NCI-H524 (cell line): ENCODE results near the gene CBLIF.
"Not testable (repeated sequence)": the region's sequence is repeated elsewhere in the genome, so short reads cannot be mapped to it uniquely, and the experiment has no call there.

Experiments used
- DNase-seq, 2 experiments: peaks; one replicate each; lab custom pipeline; 2025; lab: John Stamatoyannopoulos, UW

The CBLIF gene

GRCh38 chr11:59845399-59845798, at the start of gene CBLIF:
Gene CBLIF, minus strand, starts transcription at chr11:59845499. Its CDS starts 46 bp downstream, at chr11:59845453.
- no peak for DNase-seq

GRCh38 chr11:59894616-59895015, 49.3 kb upstream of the CBLIF start:
- DNase-seq, result no peak

DNA sequence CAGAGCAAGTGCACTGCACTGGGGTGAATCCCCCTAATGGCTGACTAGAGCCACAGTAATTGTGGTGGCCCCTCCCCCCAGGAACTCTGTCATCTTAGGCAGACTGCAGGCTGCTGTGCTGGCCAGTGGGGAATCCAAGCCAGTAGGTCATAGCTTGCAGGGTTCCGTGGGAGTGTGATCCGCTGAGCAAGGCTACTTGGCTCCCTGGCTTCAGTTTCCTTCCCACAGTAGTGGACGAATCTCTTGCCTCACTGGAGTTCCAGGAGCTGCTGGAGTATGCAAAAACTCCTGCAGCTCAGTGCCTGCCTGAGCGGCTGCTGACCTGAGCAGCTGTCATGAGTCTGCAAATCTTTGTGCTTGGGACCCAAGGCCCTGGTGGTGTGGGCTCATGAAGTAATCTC, 46.5 kb upstream of the CBLIF start:
- DNase-seq, result peak in 1 of 2 experiments; percentile 26

DNA sequence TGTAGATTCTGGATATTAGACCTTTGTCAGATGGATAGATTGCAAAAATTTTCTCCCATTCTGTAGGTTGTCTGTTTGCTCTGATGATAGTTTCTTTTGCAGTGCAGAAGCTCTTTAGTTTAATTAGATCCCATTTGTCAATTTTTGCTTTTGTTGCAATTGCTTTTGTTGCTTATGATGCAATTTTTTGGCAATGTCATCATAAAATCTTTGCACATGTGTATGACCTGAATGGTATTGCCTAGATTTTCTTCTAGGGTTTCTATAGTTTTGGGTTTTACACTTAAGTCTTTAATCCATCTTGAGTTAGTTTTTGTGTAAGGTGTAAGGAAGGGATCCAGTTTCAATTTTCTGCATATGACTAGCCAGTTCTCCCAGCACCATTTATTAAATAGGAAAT, 41.9 kb upstream of the CBLIF start:
- DNase-seq, result not testable (repeated sequence)

DNA sequence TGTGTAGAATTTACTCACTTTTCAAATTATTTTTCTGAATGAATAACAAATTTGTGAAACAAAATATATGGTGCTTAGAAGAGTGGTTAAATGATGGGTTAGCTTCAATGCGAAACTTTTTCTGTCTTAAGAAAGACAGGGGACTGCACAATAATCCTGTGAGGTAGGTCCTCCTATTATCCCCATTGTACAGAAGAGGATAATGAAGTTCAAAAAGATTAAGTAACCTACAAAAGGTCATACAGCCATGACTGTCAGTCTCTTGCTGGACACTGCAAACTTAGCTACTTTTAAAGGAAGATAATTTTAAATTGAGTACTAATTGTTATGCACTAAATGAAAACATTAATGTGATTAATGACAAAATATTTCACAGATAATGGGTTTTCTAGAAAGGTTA, 38.3 kb upstream of the CBLIF start:
- DNase-seq, result no peak

GRCh38 chr11:59879567-59879966, 34.3 kb upstream of the CBLIF start:
- DNase-seq, result no peak

GRCh38 chr11:59878575-59878974, 33.3 kb upstream of the CBLIF start, which contains the start of gene OOSP3:
Gene OOSP3, plus strand, starts transcription at chr11:59878782. Its CDS starts 27 bp downstream, at chr11:59878809.
- DNase-seq, result no peak

DNA sequence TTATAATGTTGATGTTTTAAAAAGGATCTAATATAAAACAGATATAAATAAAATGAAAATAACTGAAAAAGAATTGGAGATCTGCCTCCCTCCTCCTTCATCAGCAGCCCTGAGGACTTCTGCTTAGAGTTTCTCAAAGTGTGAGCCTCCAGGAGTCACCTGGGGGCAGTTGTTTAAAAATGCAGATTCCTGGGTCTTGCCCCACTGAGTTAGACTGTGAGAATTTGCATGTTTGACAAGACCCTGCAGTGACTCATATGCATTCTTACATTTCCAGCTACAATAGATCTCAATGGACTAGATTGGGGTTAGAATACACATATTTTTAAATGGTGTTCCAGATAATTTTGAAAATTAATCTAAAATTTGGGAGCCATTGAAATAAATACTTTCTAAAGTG, 32.5 kb upstream of the CBLIF start:
- no peak for DNase-seq

- DNase-seq, result no peak
Measured at GRCh38 chr11:59877325-59877724, 32.0 kb upstream of the CBLIF start.

DNA sequence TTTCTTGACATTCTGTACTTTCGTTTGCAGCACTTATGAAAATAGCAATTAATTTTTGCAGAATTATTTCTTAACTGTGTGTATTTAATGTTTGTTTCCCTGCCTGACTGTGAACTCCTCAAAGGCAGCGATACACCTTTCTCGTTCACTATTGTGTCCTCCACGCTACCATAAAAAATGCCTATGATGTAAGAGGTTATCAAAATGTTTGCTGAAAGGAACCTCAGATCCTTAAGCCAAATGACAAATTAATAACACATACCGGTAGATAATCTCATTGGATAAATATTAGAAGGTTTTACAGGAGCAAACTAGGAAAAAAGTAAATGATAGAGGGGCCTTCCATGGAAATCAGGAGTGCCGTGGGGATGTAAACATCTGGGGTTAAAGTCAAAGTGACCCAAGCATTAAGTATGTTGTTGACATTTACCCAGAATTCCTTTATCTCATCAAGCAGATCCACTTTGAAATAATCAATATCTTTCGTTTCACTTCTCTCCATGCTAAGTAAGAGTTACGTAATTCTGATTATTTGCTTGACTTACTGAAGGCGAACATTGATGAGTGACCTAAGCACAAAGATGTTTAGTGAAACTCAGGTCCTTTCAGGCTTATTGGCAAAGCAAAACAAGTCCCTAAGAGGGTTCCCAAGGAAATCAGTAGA, 30.7 kb upstream of the CBLIF start:
- DNase-seq, result no peak

DNA sequence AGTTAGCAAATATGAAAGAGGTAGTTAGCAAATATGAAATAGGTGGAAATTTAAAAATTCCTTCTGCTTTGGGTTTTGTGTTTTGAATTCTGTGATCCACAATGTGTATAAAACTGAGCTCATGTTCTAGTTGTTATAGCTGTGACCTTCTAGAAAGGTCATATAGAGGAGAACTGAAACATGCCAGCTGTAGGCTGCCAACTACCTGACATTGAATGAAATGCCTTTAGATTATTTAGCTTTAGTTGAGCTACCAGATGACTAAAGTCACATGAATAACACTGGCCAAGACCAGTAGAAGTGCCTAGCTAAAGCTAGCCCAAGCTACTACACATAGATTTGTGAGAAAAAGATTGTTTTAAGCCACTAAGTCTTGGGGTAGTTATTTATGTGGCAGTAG, 26.8 kb upstream of the CBLIF start:
- DNase-seq, result no peak

DNA sequence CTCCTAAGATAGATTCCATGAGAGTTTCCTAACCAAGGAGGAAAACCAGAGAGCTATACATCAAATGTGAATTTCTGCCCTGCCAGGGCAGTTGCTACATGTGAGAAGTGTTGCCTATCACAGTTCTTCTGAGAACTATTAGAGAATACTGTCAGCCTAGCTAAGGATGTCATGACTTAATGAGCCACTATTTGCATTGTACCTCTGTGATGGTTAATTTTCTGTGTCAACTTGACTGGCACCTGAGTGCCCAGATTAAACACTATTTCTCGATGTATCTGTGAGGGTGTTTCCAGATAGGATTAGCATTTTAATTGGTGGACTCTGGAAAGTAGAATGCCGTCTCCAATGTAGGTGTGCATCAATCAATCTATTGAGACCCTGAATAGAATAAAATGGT, 22.6 kb upstream of the CBLIF start:
- no peak for DNase-seq

DNA sequence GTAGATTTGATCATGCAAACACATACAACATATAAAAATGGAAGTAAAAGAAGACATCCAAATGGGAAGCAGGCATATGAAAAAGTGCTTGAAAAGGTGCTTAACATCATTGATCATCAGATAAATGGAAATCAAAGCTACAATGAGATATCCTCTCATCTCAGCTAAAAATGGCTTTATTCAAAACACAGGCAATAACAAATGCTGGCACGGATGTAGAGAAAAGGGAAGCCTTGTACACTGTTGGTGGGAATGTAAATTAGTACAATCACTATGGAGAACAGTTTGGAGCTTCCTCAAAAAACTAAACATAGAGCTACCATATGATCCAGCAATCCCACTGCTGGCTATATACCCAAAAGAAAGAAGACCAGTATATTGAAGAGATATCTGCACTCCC, 21.5 kb upstream of the CBLIF start:
- no peak for DNase-seq

DNA sequence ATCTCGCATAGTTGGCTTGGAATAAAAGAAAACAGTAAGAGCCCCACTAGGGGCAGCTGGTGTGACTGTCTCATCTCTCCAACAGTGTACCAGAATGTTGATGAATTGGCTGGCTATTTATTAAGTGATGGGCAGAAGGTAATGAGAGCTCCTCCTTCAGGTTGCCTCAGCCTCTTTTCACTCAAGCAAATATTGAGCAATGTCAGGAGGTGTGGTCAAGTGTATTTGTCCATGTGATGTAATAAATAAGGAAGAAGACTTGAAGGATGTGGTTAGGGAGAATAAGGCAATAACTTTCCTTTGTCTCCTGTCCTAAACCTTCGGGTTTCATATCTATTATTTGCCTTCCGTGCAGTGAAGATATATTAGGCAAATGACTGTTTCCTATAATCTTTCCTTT, 21.1 kb upstream of the CBLIF start, which contains the start of gene TCN1:
Gene TCN1 (minus strand): TSS at position 91 of the 400 bp plus-strand sequence. CDS start 17 bp downstream, at position 74.
- DNase-seq, result no peak

- no peak for DNase-seq
Measured at GRCh38 chr11:59865031-59865430, 19.7 kb upstream of the CBLIF start.

DNA sequence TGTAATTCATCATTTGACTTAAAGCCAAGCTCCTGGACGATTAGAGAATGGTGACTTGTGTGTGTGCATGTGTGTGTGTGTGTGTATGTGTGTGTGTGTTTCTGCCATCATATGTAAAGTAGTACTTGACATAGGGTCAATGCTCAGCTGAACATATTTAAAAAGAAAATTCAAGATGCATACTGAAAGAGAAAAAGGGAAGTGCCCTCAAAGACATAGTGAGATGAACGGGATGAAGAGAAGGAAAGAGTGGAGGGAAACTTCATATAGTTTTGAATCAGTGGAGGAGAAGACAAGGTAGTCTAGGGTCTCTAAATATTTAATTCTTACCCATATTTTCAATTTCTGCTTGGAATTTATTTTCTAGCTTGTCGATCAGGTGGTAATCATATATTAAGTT, 17.0 kb upstream of the CBLIF start:
- no peak for DNase-seq

GRCh38 chr11:59859673-59860072, 14.4 kb upstream of the CBLIF start:
- no peak for DNase-seq

DNA sequence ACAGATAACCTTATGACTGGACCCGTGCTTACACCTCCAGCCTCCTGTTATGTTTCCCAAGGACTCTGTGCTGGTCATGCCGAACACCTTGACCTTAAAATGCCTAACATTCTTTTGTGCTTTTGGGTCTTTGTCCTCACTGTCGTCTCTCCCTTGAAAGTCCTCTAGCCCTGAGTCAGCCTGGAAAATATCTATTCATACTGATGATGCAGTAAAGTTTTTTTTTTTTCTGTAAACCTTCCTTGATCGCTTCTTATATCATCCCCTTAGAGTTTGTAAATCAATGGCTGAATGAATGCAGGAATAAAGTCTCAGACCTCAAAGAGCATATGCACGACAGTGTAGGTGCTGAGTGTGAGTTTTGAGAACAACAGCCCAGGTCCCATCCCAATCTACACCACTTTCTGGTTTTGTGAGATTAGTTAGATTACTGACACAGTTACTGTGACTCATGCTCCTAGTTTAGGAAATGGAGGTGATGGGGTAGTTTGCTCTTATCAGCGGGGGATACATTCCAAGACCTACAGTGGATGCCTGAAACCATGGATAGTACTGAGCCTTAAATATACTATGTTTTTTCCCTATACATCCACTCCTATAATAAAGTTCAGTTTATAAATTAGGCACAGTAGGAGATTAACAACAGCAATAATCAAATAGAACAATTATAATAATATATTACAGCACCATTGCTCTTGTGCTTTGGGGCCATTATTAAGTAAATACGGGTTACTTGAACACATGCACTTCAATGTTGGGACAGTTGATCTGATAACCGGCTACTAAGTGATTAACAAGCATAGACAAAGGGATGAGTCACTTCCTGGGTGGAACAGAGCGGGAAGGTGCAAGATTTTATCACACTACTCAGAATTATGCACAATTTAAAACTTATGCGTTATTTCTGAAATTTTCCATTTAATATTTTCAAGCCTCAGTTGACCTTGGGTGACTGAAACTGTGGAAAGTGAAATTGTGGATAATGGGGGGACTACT, 12.4 kb upstream of the CBLIF start:
- DNase-seq, result no peak

DNA sequence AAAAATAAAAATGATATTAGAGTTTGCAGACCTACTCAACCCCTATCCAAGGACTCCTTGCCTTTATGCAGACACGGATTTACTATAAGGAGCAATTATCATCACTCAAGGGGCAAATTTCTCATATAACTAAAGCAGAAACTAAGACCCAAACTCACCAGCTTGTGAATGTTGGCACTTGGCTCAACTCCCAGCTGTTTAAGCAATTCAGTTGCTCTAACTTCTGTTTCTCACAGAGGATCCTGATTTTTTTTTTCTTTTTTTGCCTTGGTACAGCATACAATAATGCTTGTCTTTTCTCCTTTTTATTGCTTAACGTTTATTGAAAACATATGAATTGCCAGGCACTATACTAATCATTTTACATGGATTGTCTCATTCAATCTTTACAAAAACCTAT, 9.6 kb upstream of the CBLIF start:
- no peak for DNase-seq

DNA sequence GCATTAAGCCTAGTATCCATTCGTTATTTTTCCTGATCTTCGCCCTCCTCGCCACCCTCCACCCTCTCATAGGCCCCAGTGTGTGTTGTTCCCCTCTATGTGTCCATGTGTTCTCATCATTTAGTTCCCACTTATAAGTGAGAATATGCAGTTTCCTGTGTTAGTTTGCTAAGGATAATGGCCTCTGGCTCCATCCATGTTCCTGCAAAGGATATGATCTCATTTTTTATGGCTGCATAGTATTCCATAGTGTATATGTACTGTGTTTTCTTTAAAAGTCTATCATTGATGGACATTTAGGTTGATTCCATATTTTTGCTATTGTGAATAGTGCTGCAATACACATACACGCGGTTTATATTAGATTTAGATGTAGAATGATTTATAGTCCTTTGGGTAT, 6.1 kb upstream of the CBLIF start:
- DNase-seq, result not testable (repeated sequence)

GRCh38 chr11:59849551-59849950, 4.3 kb upstream of the CBLIF start:
- not testable (repeated sequence) for DNase-seq

- no peak for DNase-seq
Measured at GRCh38 chr11:59849129-59849528, 3.8 kb upstream of the CBLIF start.

- DNase-seq, result not testable (repeated sequence)
Measured at GRCh38 chr11:59848439-59848838, 3.1 kb upstream of the CBLIF start.
